ENCODE results near the gene PHF12.

The PHF12 gene

DNA sequence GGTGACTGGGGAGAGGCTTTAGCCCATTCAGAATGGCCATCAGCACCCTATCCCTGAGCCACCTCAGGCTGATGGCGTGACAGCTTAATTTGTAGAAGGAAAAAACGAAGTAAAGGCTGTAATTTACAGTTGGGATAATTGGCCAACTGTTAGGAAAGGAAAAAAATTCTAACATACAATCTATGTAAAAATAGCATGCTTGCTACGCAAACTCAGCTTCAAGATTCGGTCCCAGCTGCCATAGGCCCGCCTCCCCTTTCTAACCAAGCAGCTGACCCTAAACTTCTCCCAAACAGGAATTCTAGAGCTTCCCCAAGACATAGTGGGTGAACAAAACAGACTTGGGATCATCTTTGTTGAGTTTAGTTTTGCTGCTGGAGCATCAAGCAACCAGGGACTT lies 49.7 kb upstream of the PHF12 start (continued):
- TF ChIP-seq, protein P1, sequence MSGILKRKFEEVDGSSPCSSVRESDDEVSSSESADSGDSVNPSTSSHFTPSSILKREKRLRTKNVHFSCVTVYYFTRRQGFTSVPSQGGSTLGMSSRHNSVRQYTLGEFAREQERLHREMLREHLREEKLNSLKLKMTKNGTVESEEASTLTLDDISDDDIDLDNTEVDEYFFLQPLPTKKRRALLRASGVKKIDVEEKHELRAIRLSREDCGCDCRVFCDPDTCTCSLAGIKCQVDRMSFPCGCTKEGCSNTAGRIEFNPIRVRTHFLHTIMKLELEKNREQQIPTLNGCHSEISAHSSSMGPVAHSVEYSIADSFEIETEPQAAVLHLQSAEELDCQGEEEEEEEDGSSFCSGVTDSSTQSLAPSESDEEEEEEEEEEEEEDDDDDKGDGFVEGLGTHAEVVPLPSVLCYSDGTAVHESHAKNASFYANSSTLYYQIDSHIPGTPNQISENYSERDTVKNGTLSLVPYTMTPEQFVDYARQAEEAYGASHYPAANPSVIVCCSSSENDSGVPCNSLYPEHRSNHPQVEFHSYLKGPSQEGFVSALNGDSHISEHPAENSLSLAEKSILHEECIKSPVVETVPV (CRISPR knock-in tag; IDR thresholded peaks at IDR 0.05) = no peak
- TF ChIP-seq TOX (CRISPR knock-in tag; IDR thresholded peaks at IDR 0.05; ENCODE audit: borderline replicate concordance) = no peak

DNA sequence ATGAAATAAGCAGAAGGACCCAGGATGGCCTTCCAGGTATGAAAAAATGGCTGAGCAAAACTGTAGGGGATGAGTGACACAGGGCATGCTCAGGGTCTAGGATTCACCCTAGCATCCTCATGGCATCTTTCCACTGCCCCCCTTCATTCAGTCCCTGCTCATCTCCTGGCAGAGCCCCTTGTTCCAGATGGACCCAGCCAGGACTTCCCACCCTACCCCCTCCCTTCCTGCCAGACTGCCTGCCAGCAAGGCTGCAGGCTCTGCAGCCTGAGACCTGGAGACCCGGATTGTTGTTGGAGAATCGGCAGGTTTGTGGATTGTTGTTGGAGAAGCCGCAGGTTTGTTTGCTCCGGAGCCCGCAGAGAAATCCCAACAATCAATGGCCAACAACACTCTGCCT lies 47.9 kb upstream of the PHF12 start:
- no peak for ATAC-seq
- TF ChIP-seq ZNF70 (CRISPR knock-in tag; IDR thresholded peaks at IDR 0.05) = no peak
- TF ChIP-seq PPARA (CRISPR knock-in tag; IDR thresholded peaks at IDR 0.05; ENCODE audit: borderline replicate concordance) = no peak
- TF ChIP-seq, protein P2, sequence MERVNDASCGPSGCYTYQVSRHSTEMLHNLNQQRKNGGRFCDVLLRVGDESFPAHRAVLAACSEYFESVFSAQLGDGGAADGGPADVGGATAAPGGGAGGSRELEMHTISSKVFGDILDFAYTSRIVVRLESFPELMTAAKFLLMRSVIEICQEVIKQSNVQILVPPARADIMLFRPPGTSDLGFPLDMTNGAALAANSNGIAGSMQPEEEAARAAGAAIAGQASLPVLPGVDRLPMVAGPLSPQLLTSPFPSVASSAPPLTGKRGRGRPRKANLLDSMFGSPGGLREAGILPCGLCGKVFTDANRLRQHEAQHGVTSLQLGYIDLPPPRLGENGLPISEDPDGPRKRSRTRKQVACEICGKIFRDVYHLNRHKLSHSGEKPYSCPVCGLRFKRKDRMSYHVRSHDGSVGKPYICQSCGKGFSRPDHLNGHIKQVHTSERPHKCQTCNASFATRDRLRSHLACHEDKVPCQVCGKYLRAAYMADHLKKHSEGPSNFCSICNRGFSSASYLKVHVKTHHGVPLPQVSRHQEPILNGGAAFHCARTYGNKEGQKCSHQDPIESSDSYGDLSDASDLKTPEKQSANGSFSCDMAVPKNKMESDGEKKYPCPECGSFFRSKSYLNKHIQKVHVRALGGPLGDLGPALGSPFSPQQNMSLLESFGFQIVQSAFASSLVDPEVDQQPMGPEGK (CRISPR knock-in tag; IDR thresholded peaks at IDR 0.05; ENCODE audit: borderline replicate concordance) = no peak
- TF ChIP-seq ZFP3 (CRISPR knock-in tag; IDR thresholded peaks at IDR 0.05) = no peak
- TF ChIP-seq ZNF565 (CRISPR knock-in tag; conservative IDR thresholded peaks at IDR 0.05; ENCODE audit: low read depth) = no peak
- TF ChIP-seq BACH2 (CRISPR knock-in tag; IDR thresholded peaks at IDR 0.05; ENCODE audit: borderline replicate concordance) = no peak

DNA sequence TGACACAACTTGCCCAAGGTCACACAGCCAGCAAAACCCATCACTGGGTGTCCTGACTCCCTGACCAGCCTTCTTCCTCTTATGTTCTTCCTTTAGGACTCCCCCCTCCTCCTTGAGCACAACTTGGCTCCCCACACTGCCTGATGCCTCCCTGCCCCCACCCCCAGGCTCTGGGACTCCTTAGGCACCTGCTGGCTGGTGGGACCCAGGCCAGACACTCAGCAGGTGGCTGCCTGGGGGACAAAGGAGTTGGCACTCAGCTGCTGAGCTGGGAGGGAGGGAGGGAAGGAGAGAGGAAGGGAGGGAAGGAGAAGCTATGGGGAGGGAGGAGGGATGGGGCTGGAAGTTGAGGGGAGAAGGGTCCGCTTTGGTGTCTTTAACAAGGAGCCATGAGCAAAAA lies 46.5 kb upstream of the PHF12 start:
- TF ChIP-seq, protein P1 (CRISPR knock-in tag; IDR thresholded peaks at IDR 0.05) = no peak
- TF ChIP-seq CSDC2 (CRISPR knock-in tag; IDR thresholded peaks at IDR 0.05) (no peak), ZFP30 (CRISPR knock-in tag; IDR thresholded peaks at IDR 0.05) (no peak), TOX (CRISPR knock-in tag; IDR thresholded peaks at IDR 0.05; ENCODE audit: borderline replicate concordance) (no peak), PPARA (CRISPR knock-in tag; IDR thresholded peaks at IDR 0.05; ENCODE audit: borderline replicate concordance) (no peak), GLIS3 (CRISPR knock-in tag; IDR thresholded peaks at IDR 0.05) (no peak), ESRRG (CRISPR knock-in tag; IDR thresholded peaks at IDR 0.05) (no peak), RARB (CRISPR knock-in tag; IDR thresholded peaks at IDR 0.05) (no peak), ZC3H10 (CRISPR knock-in tag; IDR thresholded peaks at IDR 0.05) (no peak), SNAI2 (CRISPR knock-in tag; IDR thresholded peaks at IDR 0.05) (no peak)
- TF ChIP-seq, protein P3, sequence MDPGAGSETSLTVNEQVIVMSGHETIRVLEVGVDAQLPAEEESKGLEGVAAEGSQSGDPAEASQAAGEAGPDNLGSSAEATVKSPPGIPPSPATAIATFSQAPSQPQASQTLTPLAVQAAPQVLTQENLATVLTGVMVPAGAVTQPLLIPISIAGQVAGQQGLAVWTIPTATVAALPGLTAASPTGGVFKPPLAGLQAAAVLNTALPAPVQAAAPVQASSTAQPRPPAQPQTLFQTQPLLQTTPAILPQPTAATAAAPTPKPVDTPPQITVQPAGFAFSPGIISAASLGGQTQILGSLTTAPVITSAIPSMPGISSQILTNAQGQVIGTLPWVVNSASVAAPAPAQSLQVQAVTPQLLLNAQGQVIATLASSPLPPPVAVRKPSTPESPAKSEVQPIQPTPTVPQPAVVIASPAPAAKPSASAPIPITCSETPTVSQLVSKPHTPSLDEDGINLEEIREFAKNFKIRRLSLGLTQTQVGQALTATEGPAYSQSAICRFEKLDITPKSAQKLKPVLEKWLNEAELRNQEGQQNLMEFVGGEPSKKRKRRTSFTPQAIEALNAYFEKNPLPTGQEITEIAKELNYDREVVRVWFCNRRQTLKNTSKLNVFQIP (CRISPR knock-in tag; IDR thresholded peaks at IDR 0.05; ENCODE audit: borderline replicate concordance, low read depth) = no peak
- TF ChIP-seq, protein P4, sequence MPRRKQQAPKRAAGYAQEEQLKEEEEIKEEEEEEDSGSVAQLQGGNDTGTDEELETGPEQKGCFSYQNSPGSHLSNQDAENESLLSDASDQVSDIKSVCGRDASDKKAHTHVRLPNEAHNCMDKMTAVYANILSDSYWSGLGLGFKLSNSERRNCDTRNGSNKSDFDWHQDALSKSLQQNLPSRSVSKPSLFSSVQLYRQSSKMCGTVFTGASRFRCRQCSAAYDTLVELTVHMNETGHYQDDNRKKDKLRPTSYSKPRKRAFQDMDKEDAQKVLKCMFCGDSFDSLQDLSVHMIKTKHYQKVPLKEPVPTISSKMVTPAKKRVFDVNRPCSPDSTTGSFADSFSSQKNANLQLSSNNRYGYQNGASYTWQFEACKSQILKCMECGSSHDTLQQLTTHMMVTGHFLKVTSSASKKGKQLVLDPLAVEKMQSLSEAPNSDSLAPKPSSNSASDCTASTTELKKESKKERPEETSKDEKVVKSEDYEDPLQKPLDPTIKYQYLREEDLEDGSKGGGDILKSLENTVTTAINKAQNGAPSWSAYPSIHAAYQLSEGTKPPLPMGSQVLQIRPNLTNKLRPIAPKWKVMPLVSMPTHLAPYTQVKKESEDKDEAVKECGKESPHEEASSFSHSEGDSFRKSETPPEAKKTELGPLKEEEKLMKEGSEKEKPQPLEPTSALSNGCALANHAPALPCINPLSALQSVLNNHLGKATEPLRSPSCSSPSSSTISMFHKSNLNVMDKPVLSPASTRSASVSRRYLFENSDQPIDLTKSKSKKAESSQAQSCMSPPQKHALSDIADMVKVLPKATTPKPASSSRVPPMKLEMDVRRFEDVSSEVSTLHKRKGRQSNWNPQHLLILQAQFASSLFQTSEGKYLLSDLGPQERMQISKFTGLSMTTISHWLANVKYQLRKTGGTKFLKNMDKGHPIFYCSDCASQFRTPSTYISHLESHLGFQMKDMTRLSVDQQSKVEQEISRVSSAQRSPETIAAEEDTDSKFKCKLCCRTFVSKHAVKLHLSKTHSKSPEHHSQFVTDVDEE (CRISPR knock-in tag; IDR thresholded peaks at IDR 0.05) = no peak
- ATAC-seq = no peak

DNA sequence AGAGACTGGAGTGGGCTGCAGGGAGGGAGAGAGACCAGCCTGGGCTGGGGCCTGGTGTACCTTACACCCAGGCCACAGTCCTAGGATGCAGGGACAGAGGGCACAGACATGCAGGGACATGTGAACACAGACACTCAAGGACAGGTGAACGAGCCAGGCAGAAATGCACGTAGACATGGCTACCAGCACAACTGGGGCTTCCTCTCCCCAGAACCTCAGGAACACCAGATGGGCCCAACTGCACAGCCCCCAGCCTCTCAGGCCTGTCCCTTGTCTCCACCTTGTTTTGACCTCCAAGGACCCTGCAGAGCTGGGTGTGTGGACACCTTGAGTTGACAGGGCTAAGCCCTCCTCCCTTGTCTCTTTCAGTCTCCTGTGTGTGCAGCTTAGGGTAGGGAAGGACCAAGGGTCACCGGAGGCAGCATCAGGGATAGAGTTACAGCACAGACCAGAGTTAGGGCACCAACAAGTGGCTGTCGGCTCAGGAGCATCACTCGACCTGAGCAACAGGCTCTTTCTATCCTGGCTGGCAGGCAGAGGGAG lies 45.3 kb upstream of the PHF12 start:
- no peak for ATAC-seq
- TF ChIP-seq GLIS3 (CRISPR knock-in tag; IDR thresholded peaks at IDR 0.05) (no peak), ESRRG (CRISPR knock-in tag; IDR thresholded peaks at IDR 0.05) (no peak), ARNTL (CRISPR knock-in tag; IDR thresholded peaks at IDR 0.05; ENCODE audit: borderline replicate concordance, low read depth) (no peak), TCF4 (CRISPR knock-in tag; IDR thresholded peaks at IDR 0.05; ENCODE audit: borderline replicate concordance) (no peak), ZNF70 (CRISPR knock-in tag; IDR thresholded peaks at IDR 0.05) (no peak), TOX (CRISPR knock-in tag; IDR thresholded peaks at IDR 0.05; ENCODE audit: borderline replicate concordance) (no peak), CSDC2 (CRISPR knock-in tag; IDR thresholded peaks at IDR 0.05) (no peak), BACH2 (CRISPR knock-in tag; IDR thresholded peaks at IDR 0.05; ENCODE audit: borderline replicate concordance) (no peak), ZC3H10 (CRISPR knock-in tag; IDR thresholded peaks at IDR 0.05) (no peak), ZNF8 (CRISPR knock-in tag; IDR thresholded peaks at IDR 0.05) (no peak), ZNF565 (CRISPR knock-in tag; conservative IDR thresholded peaks at IDR 0.05; ENCODE audit: low read depth) (no peak), RARB (CRISPR knock-in tag; IDR thresholded peaks at IDR 0.05) (no peak), OSR1 (CRISPR knock-in tag; IDR thresholded peaks at IDR 0.05) (no peak), SNAI2 (CRISPR knock-in tag; IDR thresholded peaks at IDR 0.05) (no peak), ZFP3 (CRISPR knock-in tag; IDR thresholded peaks at IDR 0.05) (no peak)
- TF ChIP-seq, protein P3 (CRISPR knock-in tag; IDR thresholded peaks at IDR 0.05; ENCODE audit: borderline replicate concordance, low read depth) = no peak
- TF ChIP-seq, protein P2 (CRISPR knock-in tag; IDR thresholded peaks at IDR 0.05; ENCODE audit: borderline replicate concordance) = no peak
